Measurements from ENCODE around the gene LCN2. TPM values are rescaled to one million over a fixed set of nuclear protein-coding genes. Genes with fewer than 3 reads are reported as not detected.

The LCN2 gene
- total RNA-seq, 1 donor from 2014 or later, result not detected

DNA sequence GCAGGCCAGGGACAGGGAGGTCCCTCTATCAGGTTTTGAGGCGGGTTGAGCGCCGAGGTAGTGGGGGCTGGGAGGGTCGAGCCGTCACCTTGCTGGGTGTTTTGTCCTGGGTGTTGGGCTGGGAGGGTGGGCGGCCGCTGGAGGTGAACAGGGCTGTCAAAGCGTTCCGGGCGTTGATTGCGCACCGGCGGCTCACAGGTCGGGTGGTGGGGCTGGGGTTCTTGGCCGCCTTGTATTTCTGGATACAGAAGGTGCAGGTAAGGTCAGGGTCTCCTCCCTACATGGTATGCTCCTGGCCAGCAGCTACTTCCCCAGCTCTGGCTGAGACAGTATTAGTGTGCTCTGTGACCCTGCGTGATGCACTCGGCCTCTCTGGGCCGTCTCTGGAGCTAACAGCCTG is 16.9 kb downstream of the LCN2 start:
- DNase-seq (ENCODE audit: low read depth in 2 of 2), result no peak

GRCh38 chr9:128167209-128167608 is 18.0 kb downstream of the LCN2 start:
- DNase-seq (ENCODE audit: low read depth in 2 of 2), result no peak

DNA sequence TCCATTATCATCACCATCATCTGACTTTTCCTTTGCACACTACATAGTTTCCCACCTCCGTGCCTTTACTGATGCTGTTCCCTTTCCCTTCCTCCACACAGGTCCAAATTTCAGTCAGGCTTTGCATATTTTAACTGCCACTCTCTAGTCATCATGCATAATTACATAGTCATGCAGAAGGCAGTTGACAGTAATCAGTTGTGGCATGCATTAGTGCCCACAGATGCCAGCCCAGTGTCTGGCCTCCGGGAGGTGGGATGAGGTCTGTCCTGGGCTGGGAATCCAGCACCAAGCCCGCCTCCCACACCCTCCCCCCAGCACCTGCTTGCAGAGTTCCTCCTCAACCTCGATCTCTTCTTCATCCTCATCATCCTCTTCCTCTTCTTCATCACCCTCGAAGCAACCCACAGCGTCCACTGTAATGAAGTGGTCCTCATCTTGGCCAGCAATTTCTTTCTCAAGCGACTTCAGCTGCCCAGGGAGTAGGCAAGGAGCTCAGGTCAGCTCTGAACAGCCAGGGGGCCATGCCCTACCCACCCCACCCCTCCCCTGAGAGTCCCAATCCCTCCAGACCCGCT is 19.6 kb downstream of the LCN2 start:
- DNase-seq (ENCODE audit: low read depth in 2 of 2), result no peak

- no peak for DNase-seq (ENCODE audit: low read depth in 2 of 2)
Measured at GRCh38 chr9:128169492-128169891, 20.2 kb downstream of the LCN2 start.

- DNase-seq (ENCODE audit: low read depth in 2 of 2), result no peak
Measured at GRCh38 chr9:128169925-128170324, 20.7 kb downstream of the LCN2 start.

DNA sequence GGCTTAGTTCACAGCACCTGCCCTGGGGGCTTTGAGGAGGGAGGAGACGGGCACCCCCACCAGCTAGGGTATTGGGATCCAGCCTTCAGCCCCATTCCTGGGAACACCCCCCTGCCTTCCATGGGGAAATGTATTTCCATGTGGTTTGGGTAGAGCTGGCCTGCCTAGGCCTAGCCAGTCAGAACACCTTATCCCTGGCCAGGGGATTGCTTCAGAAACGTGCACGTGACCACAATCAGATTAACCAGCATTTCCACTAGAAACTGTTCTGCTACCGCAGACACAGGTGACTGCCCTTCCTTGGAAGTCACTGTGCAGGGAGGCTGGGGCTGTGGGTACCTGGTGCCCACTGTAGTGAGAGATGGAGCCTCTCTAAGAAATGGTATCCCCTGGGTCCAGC is 24.8 kb downstream of the LCN2 start:
- no peak for DNase-seq (ENCODE audit: low read depth in 2 of 2)

DNA sequence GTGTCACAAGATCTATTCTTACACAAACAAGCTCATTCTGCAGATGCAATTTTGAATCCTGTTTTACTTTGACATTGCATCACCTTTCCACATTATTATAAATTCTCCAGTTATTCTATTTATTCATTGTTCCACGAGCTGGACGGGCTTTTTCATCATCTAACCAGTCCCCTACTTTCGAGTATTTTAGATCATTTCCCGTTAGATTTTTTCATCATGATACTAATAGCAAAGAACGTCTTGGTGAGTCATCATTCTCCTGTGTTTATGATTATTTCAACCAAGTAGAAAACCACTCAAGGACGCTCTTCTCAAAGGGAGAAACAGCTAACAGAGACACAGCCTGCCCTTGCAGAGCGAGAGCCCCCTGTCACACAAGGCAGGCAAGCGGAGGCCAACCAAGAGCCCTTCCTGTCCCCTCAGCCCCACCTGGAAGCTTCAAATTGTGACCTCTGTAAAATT is 25.9 kb downstream of the LCN2 start:
- DNase-seq (ENCODE audit: low read depth in 2 of 2), result peak in 1 of 2 donors; percentile 63

DNA sequence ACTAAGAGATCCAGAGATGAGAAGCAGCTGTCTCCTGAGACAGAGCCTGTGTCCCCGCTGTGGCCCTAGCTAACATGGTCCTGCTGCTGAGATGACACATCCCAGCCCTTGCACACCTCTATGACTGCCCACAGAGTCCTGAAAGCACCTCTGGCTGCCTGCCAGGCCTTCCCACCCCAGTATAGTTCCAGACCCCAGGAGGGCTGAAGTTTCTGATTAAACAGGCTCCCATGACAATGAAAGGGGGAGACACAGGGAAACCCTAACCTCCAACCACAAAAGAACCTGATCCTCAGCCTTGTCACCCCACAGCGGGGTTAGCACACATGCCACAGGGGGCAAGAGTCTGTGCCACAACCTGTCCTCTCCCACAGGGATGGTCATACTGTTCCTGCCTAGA is 26.5 kb downstream of the LCN2 start:
- no peak for DNase-seq (ENCODE audit: low read depth in 2 of 2)

DNA sequence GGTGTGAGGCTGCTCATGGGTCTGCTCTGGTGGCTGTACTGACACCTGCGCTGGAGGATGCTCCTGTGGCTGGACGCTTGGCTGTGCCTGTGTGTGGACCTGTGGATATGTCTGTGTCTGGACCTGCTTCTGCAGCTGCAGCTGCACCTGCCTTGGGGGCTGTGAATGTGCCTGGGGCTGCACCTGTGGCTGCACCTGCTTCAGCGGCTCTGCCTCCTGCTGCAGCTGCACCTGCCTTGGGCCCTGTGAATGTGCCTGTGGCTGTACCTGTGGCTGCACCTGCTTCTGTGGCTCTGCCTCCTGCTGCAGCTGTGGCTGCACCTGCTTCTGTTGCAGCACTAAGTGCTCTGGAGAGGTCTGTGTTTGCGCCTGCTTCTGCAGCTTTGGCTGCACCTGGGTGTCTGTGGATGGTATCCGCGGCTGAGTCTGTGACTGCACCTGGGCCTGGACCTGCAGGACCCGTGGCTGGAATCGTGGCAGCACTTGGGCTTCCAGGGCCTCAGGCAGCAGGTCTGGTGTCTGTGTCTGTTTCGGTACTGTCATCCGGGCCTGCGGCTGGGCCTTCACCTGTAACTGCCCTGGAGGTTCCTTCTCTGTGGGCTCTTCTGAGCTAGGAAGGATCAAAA is 29.7 kb downstream of the LCN2 start:
- no peak for DNase-seq (ENCODE audit: low read depth in 2 of 2)

- no peak for DNase-seq (ENCODE audit: low read depth in 2 of 2)
Measured at GRCh38 chr9:128180001-128180400, 30.7 kb downstream of the LCN2 start.

GRCh38 chr9:128180447-128180846 is 31.2 kb downstream of the LCN2 start:
- DNase-seq (ENCODE audit: low read depth in 2 of 2), result no peak

- peak; percentile 15 to 63 for DNase-seq (ENCODE audit: low read depth in 2 of 2)
Measured at GRCh38 chr9:128181480-128181879, 32.2 kb downstream of the LCN2 start.

DNA sequence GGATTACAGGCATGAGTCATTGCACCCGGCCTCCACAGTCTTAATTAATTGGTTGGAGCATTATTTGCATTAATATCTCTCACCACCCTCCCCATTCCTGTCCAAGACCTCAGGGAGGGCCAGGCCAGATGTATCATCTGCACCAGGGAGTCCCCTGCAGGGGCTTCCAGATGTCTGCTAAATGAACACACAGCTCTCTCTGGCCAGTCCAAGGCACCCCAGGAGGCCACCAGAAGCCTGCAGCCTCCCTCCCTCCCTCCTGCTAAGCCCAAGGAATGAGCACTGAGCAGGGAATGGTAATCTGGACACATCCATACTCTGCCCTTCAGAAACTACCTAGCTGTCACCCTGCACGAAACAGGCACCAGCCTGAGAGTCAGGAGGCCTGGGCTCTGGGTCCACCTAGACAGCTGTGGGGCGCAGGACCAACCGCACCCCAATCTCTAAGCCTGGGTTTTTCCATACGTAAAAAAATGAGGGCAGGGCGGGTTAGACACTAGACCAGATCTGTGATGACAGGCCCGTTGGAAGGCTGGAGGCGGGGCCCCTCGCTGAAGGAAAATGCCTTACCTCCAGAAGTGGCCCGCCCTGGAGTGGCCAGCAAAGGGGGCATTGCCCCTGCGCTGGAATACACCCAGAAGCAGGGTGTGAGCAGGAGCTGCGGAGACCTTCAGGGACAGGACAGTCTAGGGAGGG is 33.8 kb downstream of the LCN2 start:
- DNase-seq (ENCODE audit: low read depth in 2 of 2), result no peak

- DNase-seq (ENCODE audit: low read depth in 2 of 2), result no peak
Measured at GRCh38 chr9:128185979-128186965, 37.0 kb downstream of the LCN2 start.

DNA sequence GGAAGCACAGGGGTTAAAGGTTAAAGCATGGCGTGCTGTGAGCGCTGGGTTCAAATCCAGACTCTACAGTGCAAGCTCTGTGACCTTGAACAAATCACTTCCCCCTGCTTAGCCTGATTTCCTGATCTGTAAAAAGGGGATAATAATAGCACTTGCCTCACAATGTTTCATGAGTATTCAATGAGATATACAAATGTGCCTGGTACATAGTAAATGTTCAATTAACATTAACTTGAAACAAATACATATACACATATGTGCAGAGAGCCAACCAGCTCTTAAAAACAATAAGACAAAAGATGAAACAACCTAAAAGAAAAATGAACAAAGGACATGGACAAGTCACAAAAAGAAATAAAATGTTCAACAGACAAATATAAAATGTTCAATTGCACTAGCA is 38.1 kb downstream of the LCN2 start:
- DNase-seq (ENCODE audit: low read depth in 2 of 2), result no peak

- no peak for DNase-seq (ENCODE audit: low read depth in 2 of 2)
Measured at GRCh38 chr9:128188209-128188608, 39.0 kb downstream of the LCN2 start.

GRCh38 chr9:128190013-128190412 is 40.8 kb downstream of the LCN2 start:
- DNase-seq (ENCODE audit: low read depth in 2 of 2), result no peak

DNA sequence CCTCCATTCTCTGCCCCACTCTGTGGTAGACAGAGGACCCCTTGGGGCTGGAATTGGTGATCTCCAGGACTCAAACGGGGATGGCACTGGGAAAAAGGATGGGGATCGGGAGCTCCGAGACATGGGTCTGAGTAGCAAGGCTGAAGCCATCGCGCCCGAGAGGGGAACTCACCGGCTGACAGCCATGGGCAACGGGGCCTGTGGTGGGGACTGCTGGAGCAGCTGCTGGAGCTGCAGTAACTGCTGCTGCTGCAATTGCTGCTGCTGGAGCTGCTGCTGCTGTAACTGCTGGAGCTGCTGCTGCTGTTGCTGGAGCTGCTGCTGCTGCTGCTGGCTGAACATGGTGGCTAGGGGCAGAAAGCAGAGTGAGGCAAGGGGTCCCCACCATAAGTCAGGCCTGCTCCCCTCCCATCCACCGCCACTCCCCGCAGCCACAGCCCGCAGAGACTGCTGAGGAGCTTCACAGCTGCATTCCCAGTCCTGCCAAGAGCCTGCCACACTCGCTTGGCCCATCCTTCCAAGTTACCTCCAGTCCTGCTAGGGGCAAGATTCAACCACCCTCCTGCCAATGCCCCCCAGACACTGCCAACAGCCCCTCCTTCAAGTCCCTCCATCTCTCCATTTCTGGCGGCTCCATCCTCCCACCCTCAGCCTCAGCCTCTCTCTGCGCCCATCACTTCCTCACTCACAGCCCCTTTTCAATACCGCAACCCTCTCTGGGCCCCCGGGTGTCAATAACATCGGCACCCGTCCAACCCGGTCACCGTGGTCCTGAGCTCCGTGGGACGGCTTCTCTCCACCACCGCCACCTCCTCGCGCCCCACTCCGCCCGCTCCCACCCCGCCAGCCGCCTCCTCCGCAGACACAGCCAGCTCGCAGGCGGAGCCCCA is 41.5 kb downstream of the LCN2 start:
- DNase-seq (ENCODE audit: low read depth in 2 of 2), result peak in 1 of 2 donors; percentile 21

GRCh38 chr9:128191406-128192046 is 42.3 kb downstream of the LCN2 start, which contains the start of gene CIZ1:
Gene CIZ1 (minus strand): TSS chr9:128191572. CDS start chr9:128190857, 715 bp downstream.
- DNase-seq (ENCODE audit: low read depth in 2 of 2), result peak; percentile 86 to 91
